Caco-2 (cell line): Measurements from ENCODE around the gene PPT2. TPM values are rescaled to one million over a fixed set of nuclear protein-coding genes. Genes with fewer than 3 reads are reported as not detected.

ENCODE experiments used
- Bru-seq: library from RNA; stranded (reverse); fragments of 400-500 nt; gene quantifications from one replicate; lab custom pipeline; 2021; lab: Mats Ljungman, UMichigan
- BruChase-seq, 2 experiments: library from RNA; stranded (reverse); fragments of 400-500 nt; gene quantifications; one replicate each; lab custom pipeline; 2021; lab: Mats Ljungman, UMichigan
- BruUV-seq: library from RNA; stranded (reverse); fragments of 400-500 nt; replicated peaks from 2 replicates; lab custom pipeline; 2021; lab: Mats Ljungman, UMichigan
- CTCF ChIA-PET: fragments of 300-600 bp; sonication (Branson Sonifier 250); formaldehyde crosslinking; loops from one replicate; lab custom pipeline; 2022; ENCODE audit warnings: antibody characterized with exemption; lab: Charles Lee
- POLR2A ChIA-PET: fragments of 300-600 bp; sonication (Branson Sonifier 250); formaldehyde crosslinking; loops from one replicate; lab custom pipeline; 2022; ENCODE audit warnings: antibody characterized with exemption; lab: Charles Lee
- DNase-seq, 2 experiments: peaks; one replicate each; pipeline versions ENCODE4 v3.0.0 to v3.0.0-alpha.2; 2020 to 2022
- H3K27me3 ChIP-seq: replicated peaks from 2 replicates; pipeline ENCODE4 v1.6.0; 2011; ENCODE audit warnings: low read length; ENCODE audit not compliant: control insufficient read depth, insufficient read depth
- H3K36me3 ChIP-seq: 2 replicates; pipeline ENCODE4 v1.5.1; 2011; ENCODE audit warnings: low read length; ENCODE audit not compliant: control insufficient read depth, insufficient read depth
- H3K4me1 ChIP-seq: fragments of 250-450 bp; sonication (Bioruptor Pico); 2 replicates; pipeline ENCODE4 v1.5.1; 2020; ENCODE audit warnings: mild to moderate bottlenecking
- H3K4me3 ChIP-seq: 2 replicates; pipeline ENCODE4 v1.5.1; 2011; ENCODE audit warnings: low read depth, mild to moderate bottlenecking, control low read depth, low read length
- H3K9me3 ChIP-seq: fragments of 250-450 bp; sonication (Bioruptor Pico); 2 replicates; pipeline ENCODE4 v1.5.1; 2020; ENCODE audit warnings: mild to moderate bottlenecking, moderate library complexity
- H3K27ac Mint-ChIP-seq: one replicate; pipeline ENCODE4 v1.8.0; 2022; ENCODE audit warnings: mixed read lengths; ENCODE audit not compliant: unreplicated experiment
- H3K27me3 Mint-ChIP-seq: one replicate; pipeline ENCODE4 v1.8.0; 2022; ENCODE audit warnings: mixed read lengths; ENCODE audit not compliant: insufficient read depth, unreplicated experiment
- H3K36me3 Mint-ChIP-seq: one replicate; pipeline ENCODE4 v1.8.0; 2022; ENCODE audit warnings: mild to moderate bottlenecking, mixed read lengths; ENCODE audit not compliant: insufficient read depth, unreplicated experiment
- H3K4me1 Mint-ChIP-seq: one replicate; pipeline ENCODE4 v1.8.0; 2022; ENCODE audit warnings: low read depth, mixed read lengths; ENCODE audit not compliant: unreplicated experiment
- H3K4me3 Mint-ChIP-seq: one replicate; pipeline ENCODE4 v1.8.0; 2022; ENCODE audit warnings: mild to moderate bottlenecking, moderate library complexity, mixed read lengths; ENCODE audit not compliant: unreplicated experiment
- H3K9me3 Mint-ChIP-seq: one replicate; pipeline ENCODE4 v1.8.0; 2022; ENCODE audit warnings: mixed read lengths; ENCODE audit not compliant: unreplicated experiment
- CTCF ChIP-seq, 2 experiments: fragments of 200-600 bp in 1 of 2; IDR thresholded peaks; 1 replicate in 1 of 2; 2 replicates in 1 of 2; pipeline versions ENCODE4 v1.5.1 to v1.8.0; 2011 to 2022; ENCODE audit warnings: antibody characterized with exemption in 1 of 2, control low read depth in 1 of 2, inconsistent platforms in 1 of 2, low read depth in 1 of 2, low read length in 1 of 2, mild to moderate bottlenecking in 1 of 2, moderate library complexity in 1 of 2; ENCODE audit not compliant: insufficient read depth in 1 of 2, severe bottlenecking in 1 of 2, unreplicated experiment in 1 of 2
- intact Hi-C: fragments of 100-400 bp; cut with micrococcal nuclease; formaldehyde crosslinking; loops from one replicate; pipeline ENCODE4 v1.10.0; 2022; ENCODE audit not compliant: unreplicated experiment
- long read RNA-seq: library from polyadenylated mRNA; stranded (forward); transcript quantifications from one replicate; pipeline ENCODE4 v2.0.0, GENCODE V29; 2022
- total RNA-seq: library from RNA; stranded (reverse); gene quantifications from 2 replicates; pipeline ENCODE4 v1.2.3, GENCODE V29; 2022

PPT2 gene
- total RNA-seq (80.8 and 92.5 TPM in 2 replicates), Bru-seq, nascent RNA (percentile 80 among the genes with signal in this experiment), BruChase-seq, experiment 1, labeled RNA remaining after a 2-hour chase (percentile 95 among the genes with signal in this experiment), BruChase-seq, experiment 2, labeled RNA remaining after a 6-hour chase (percentile 97 among the genes with signal in this experiment)
- long read RNA-seq, transcript PPT2-244 (9 exons, 2,053 nt) = minor isoform, 13 of 93 reads
- long read RNA-seq, transcript PPT2-245 (9 exons, 1,759 nt) = major isoform, 56 of 93 reads
- long read RNA-seq, partial matches to known transcripts = 6 of 93 reads
- long read RNA-seq, other reads (novel, unspliced or antisense) = 16 of 93 reads

GRCh38 chr6:32153564-32154513, at the start of gene PPT2:
Gene PPT2, plus strand, starts transcription at chr6:32154141. Its CDS starts 454 bp downstream, at chr6:32154595.
- H3K4me1 Mint-ChIP-seq = peaks cover 18% of the 10 kb centered on the region
- peak; percentile 86 to 88 for DNase-seq
- no peaks in the 10 kb centered on the region for H3K9me3 Mint-ChIP-seq
- POLR2A ChIA-PET = interaction anchor here (0.5 to 1.5 kb wide), 5 partner anchors 15 to 818 kb away, joined by 3 to 13 read pairs (median 5); partner anchors contain the start of gene FKBPL
- H3K4me3 ChIP-seq = peak within 1 kb of the TSS; percentile 90
- BruUV-seq = TSS peak; percentile 41
- CTCF ChIA-PET = interaction anchor here (0.6 to 1.6 kb wide), 11 partner anchors 9 to 113 kb away, joined by 3 to 11 read pairs (median 4); partner anchors contain the start of genes ATF6B, EGFL8 and FKBPL
- intact Hi-C loops = loop anchor here (1.0 kb wide), 6 partner anchors 14 to 93 kb away; partner anchors contain the start of genes FKBPL and RNF5
- H3K4me1 ChIP-seq = peaks cover 24% of the 10 kb centered on the region
- TF ChIP-seq CTCF (IDR thresholded peaks at IDR 0.05; ENCODE audit: insufficient read depth in 1 of 2, low read depth in 1 of 2, low read length in 1 of 2, severe bottlenecking in 1 of 2, unreplicated experiment in 1 of 2) = peak; percentile 43 to 45
- peaks cover 47% of the 10 kb centered on the region for H3K36me3 Mint-ChIP-seq
- no peaks in the 10 kb centered on the region for H3K9me3 ChIP-seq
- no peaks in the 10 kb centered on the region for H3K27me3 ChIP-seq
- H3K36me3 ChIP-seq = peaks cover 6% of the 10 kb centered on the region
- no peaks in the 10 kb centered on the region for H3K27me3 Mint-ChIP-seq
- peak within 1 kb of the TSS; percentile 96 for H3K27ac Mint-ChIP-seq
- H3K4me3 Mint-ChIP-seq = peak within 1 kb of the TSS; percentile 86

- Mint-ChIP-seq H3K27ac (no peak overlapping the region), H3K9me3 (no peaks in the 10 kb centered on the region), H3K27me3 (no peaks in the 10 kb centered on the region), H3K4me3 (no peak overlapping the region), H3K36me3 (peaks cover 14% of the 10 kb centered on the region), H3K4me1 (peaks cover 22% of the 10 kb centered on the region)
- Histone ChIP-seq H3K36me3 (no peaks in the 10 kb centered on the region), H3K4me3 (no peak overlapping the region), H3K4me1 (peaks cover 15% of the 10 kb centered on the region), H3K27me3 (no peaks in the 10 kb centered on the region), H3K9me3 (no peaks in the 10 kb centered on the region)
- ChIA-PET CTCF (no interaction called here), POLR2A (no interaction called here)
- TF ChIP-seq CTCF (IDR thresholded peaks at IDR 0.05; ENCODE audit: insufficient read depth in 1 of 2, low read depth in 1 of 2, low read length in 1 of 2, severe bottlenecking in 1 of 2, unreplicated experiment in 1 of 2) = no peak
- intact Hi-C loops = no loop called here
- no TSS peak for BruUV-seq
- peak in 1 of 2 experiments; percentile 47 for DNase-seq
These were observed 48.5 kb upstream of the PPT2 start for GRCh38 chr6:32105433-32105832.

GRCh38 chr6:32107406-32107805, 46.5 kb upstream of the PPT2 start:
- intact Hi-C loops = no loop called here
- Mint-ChIP-seq H3K27me3 (no peaks in the 10 kb centered on the region), H3K27ac (no peak overlapping the region), H3K9me3 (no peaks in the 10 kb centered on the region), H3K36me3 (peaks cover 14% of the 10 kb centered on the region), H3K4me1 (peaks cover 22% of the 10 kb centered on the region), H3K4me3 (no peak overlapping the region)
- DNase-seq = no peak
- H3K4me1 ChIP-seq = peaks cover 15% of the 10 kb centered on the region
- CTCF ChIA-PET = no interaction called here
- no peaks in the 10 kb centered on the region for H3K36me3 ChIP-seq
- BruUV-seq = no TSS peak
- no peaks in the 10 kb centered on the region for H3K27me3 ChIP-seq
- TF ChIP-seq CTCF (IDR thresholded peaks at IDR 0.05; ENCODE audit: insufficient read depth in 1 of 2, low read depth in 1 of 2, low read length in 1 of 2, severe bottlenecking in 1 of 2, unreplicated experiment in 1 of 2) = no peak
- POLR2A ChIA-PET = no interaction called here
- H3K4me3 ChIP-seq = no peak overlapping the region
- H3K9me3 ChIP-seq = no peaks in the 10 kb centered on the region
